Type B pancreatic cell (in vitro differentiated cells): ENCODE results near the gene IRF8. TPM values are rescaled to one million over a fixed set of nuclear protein-coding genes. Genes with fewer than 3 reads are reported as not detected.

Source experiments
- DNase-seq: peaks from one replicate; pipeline ENCODE4 v3.0.0; 2021; ENCODE audit warnings: mixed read lengths; ENCODE audit not compliant: unreplicated experiment; ENCODE audit errors: extremely low spot score
- H3K27ac Mint-ChIP-seq: 2 replicates; pipeline ENCODE4 v1.8.0; 2021; ENCODE audit warnings: mild to moderate bottlenecking, mixed read lengths
- H3K27me3 Mint-ChIP-seq: 2 replicates; pipeline ENCODE4 v1.8.0; 2021; ENCODE audit warnings: mixed read lengths
- H3K36me3 Mint-ChIP-seq: 2 replicates; pipeline ENCODE4 v1.8.0; 2021; ENCODE audit warnings: mixed read lengths
- H3K4me1 Mint-ChIP-seq: one replicate; pipeline ENCODE4 v1.8.0; 2021; ENCODE audit warnings: mixed read lengths; ENCODE audit not compliant: unreplicated experiment
- H3K4me3 Mint-ChIP-seq: 2 replicates; pipeline ENCODE4 v1.8.0; 2021; ENCODE audit warnings: mild to moderate bottlenecking, mixed read lengths
- H3K9me3 Mint-ChIP-seq: 2 replicates; pipeline ENCODE4 v1.8.0; 2021; ENCODE audit warnings: mixed read lengths
- total RNA-seq: library from RNA; stranded (reverse); gene quantifications from 2 replicates; pipeline ENCODE4 v1.2.1, GENCODE V29; 2021; ENCODE audit warnings: low replicate concordance
- TF ChIP-seq, protein P1 (sequence below): fragments of 200-600 bp; sonication (generic); conservative IDR thresholded peaks from 2 replicates; pipeline ENCODE4 v1.5.0; 2021; ENCODE audit warnings: antibody characterized with exemption, mild to moderate bottlenecking

IRF8 gene
- total RNA-seq, 1 donor from 2014 or later: 12.6 TPM

DNA sequence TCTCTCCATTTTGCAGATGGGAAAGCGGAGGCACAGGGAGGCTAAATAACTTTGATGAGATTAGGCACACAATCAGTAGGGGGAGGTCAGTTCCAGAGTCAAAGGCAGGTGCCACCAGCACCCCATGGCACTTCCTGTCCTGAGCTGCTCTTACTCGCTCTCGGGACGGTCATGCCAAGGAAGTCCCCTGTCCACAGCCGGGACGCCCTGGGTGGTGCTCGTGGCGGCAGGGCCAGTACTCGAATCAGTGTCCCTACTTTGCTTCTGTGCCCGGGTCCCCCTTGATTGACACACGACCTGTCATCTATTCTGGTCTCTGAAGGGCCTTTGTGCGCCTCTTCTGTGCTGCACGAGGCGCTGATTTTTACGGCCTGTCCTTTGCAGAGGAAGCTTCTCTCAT lies 31.3 kb downstream of the IRF8 start:
- no peak overlapping the region for H3K4me3 Mint-ChIP-seq
- no peaks in the 10 kb centered on the region for H3K36me3 Mint-ChIP-seq
- DNase-seq: no peak
- peaks cover 54% of the 10 kb centered on the region for H3K27me3 Mint-ChIP-seq
- no peaks in the 10 kb centered on the region for H3K9me3 Mint-ChIP-seq
- H3K4me1 Mint-ChIP-seq: peaks cover 21% of the 10 kb centered on the region
- H3K27ac Mint-ChIP-seq: no peak overlapping the region
- TF ChIP-seq, protein P1, sequence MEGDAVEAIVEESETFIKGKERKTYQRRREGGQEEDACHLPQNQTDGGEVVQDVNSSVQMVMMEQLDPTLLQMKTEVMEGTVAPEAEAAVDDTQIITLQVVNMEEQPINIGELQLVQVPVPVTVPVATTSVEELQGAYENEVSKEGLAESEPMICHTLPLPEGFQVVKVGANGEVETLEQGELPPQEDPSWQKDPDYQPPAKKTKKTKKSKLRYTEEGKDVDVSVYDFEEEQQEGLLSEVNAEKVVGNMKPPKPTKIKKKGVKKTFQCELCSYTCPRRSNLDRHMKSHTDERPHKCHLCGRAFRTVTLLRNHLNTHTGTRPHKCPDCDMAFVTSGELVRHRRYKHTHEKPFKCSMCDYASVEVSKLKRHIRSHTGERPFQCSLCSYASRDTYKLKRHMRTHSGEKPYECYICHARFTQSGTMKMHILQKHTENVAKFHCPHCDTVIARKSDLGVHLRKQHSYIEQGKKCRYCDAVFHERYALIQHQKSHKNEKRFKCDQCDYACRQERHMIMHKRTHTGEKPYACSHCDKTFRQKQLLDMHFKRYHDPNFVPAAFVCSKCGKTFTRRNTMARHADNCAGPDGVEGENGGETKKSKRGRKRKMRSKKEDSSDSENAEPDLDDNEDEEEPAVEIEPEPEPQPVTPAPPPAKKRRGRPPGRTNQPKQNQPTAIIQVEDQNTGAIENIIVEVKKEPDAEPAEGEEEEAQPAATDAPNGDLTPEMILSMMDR: no peak

DNA sequence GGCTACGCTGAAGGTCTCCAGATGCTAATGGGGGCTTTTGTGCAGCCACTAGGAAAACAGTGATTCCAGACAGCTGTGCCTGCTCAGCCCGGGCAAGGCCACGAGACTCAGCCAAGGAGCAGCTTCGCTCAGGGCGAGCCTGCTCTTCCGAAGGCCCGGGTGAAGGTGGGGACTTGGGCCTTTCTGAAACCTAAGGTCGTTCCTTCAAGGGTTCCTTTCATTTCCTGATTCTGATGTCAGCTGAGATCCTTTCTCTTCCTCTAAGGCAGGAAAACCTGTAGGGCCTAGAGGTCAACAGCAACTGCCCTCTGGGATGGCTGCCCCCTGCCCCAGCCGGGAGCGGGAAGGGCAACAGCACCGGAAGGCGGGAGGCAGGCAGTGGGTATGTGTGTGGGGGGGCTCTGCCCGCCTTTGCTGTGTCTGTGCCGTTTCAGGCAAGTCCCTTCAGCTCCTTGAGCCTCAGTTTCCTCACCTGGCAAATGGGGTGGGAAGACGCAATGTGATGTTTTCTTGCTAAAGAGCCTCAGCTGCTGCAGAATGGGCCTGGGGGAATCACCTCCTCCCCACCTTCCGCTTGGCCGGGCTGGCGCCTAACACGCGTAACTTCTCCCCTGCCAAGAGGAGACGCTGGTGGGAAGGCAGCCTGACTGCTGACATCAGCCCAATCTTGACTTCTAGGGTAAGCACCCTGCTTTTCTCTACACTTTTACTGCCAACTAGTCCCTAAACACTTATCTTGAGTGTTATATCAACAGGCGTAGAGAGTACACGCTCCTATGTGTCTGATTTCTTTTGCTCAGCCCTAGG lies 32.8 kb downstream of the IRF8 start:
- no peak for DNase-seq
- no peaks in the 10 kb centered on the region for H3K9me3 Mint-ChIP-seq
- peaks cover 55% of the 10 kb centered on the region for H3K27me3 Mint-ChIP-seq
- H3K4me3 Mint-ChIP-seq: no peak overlapping the region
- H3K27ac Mint-ChIP-seq: no peak overlapping the region
- no peaks in the 10 kb centered on the region for H3K36me3 Mint-ChIP-seq
- H3K4me1 Mint-ChIP-seq: peaks cover 22% of the 10 kb centered on the region
- TF ChIP-seq, protein P1: no peak

DNA sequence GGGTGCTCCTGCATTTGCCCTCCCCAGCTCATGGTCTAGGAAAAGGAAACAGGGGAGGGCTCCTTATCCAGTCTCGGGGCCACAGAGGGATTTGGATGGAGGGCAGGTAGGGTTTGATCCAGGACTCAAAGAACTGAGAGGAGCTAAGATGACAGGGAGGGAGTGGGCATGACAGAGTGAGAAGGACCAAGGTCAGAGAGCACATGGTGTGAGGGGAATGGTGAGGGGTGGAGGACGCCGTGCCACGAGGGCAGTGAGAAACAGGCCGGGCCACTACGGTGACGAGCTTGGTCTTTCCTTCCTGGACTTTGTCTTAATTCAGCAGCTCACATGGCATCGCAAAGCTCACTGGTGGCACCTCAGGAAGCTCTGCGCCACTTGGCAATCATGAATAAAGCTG lies 35.2 kb downstream of the IRF8 start:
- Mint-ChIP-seq H3K9me3 (peaks cover 5% of the 10 kb centered on the region), H3K27me3 (peaks cover 48% of the 10 kb centered on the region), H3K27ac (no peak overlapping the region), H3K4me1 (peaks cover 9% of the 10 kb centered on the region), H3K4me3 (no peak overlapping the region), H3K36me3 (no peaks in the 10 kb centered on the region)
- TF ChIP-seq, protein P1: no peak
- no peak for DNase-seq

DNA sequence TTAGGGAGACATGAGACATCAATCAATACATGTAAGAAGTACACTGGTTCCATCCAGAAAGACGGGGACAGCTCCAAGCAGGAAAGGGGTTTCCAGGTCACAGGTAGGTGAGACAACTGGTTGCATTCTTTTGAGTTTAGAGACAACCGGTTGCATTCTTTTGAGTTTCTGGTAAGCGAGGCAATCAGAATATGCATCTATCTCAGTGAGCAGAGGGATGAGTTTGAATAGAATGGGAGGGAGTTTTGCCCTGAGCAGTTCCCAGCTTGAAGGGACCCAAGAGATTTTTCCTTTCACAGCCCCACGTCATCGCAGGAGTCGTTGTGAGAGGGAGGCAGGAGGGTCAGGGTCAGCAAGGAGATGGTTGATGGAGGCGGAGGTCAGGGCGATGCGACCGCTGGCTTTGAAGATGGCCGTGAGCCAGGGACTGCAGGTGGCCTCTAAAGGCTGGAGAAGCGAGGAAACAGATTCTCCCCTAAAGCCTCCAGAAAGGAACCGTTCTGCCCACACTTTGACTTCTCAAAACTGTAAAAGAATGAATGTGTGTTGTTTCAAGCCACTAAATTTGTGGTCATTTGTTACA lies 36.5 kb downstream of the IRF8 start:
- Mint-ChIP-seq H3K27ac (no peak overlapping the region), H3K36me3 (no peaks in the 10 kb centered on the region), H3K27me3 (peaks cover 56% of the 10 kb centered on the region), H3K9me3 (peaks cover 5% of the 10 kb centered on the region), H3K4me1 (peaks cover 4% of the 10 kb centered on the region), H3K4me3 (no peak overlapping the region)
- TF ChIP-seq, protein P1: no peak
- no peak for DNase-seq

DNA sequence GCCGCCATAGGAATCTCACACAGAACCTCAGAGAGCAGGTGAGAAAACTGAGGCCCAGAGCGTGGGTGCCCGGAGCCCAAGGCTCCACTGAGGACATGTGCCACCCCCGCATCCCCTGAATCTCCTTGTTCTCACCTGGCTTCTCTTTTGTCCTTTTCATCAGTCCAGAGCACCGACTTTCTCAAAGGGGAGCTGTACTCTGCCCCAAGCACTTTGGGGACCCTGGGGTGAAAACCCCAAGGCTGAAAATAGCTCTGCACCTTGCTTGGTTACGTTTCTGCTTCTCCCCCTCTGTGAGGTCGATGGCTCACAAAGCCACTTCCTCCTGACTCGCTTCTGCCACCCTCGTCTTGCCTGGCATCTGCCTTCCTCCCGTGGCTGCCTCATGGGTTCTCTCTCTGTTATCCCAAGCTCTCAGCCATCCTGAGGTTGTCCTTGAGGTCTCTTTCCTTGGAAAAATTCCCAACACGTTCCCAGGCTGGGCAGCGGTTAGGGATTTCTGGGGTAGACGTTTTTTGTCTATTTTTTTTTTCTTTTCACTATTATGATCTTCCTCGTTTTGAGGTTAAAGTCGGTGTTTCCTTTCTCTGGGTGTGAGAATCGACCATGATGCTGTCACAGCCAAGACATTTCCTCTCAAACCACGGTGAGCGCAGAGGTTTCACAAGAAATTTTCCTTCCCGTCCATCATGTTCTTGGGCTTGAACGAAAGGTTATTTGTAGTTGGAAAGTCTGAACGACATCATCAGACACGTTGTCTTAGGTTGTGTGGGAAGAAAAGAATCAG lies 37.2 kb downstream of the IRF8 start:
- Mint-ChIP-seq H3K27ac (no peak overlapping the region), H3K9me3 (peaks cover 5% of the 10 kb centered on the region), H3K36me3 (no peaks in the 10 kb centered on the region), H3K4me3 (no peak overlapping the region), H3K4me1 (peaks cover 4% of the 10 kb centered on the region), H3K27me3 (peaks cover 55% of the 10 kb centered on the region)
- TF ChIP-seq, protein P1: no peak
- no peak for DNase-seq
